Breast epithelium (tissue), 3 donors: ENCODE results near the gene RNF166.

Source experiments
- POLR2A ChIP-seq: fragments of 450-650 bp; IDR thresholded peaks from one replicate; pipeline ENCODE4 v1.6.1; 2016; ENCODE audit warnings: antibody characterized with exemption, mild to moderate bottlenecking, moderate library complexity
- POLR2AphosphoS5 ChIP-seq, 3 donors: sonication (generic); formaldehyde crosslinking; IDR thresholded peaks; one replicate each; pipeline ENCODE4 v1.6.1; 2017; ENCODE audit warnings: antibody characterized with exemption in 3 of 3
- TF ChIP-seq, protein P1 (sequence below), 3 donors: fragments of 450-650 bp; IDR thresholded peaks; one replicate each; pipeline ENCODE4 v1.5.1; 2016 to 2017; ENCODE audit warnings: antibody characterized with exemption in 3 of 3, mild to moderate bottlenecking in 3 of 3, moderate library complexity in 3 of 3

DNA sequence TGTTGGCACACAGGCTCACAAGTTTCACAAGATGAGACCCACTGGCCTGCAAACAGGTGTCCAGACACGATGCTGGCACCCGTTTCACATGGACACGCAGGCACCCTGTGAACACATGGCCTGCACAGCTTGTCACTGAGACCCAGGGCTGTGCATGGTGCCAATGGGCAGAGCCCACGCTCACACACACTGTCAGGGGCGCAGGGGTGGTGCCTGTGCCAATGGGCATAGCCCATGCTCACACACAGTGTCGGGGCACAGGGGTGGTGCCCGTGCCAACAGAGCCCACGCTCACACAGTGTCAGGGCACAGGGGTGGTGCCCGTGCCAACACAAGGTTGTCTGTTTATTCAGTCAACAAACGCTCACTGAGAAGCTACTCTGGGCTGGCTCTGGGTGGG, 29.4 kb upstream of the RNF166 start:
- TF ChIP-seq POLR2A, result no peak
- TF ChIP-seq, protein P1, sequence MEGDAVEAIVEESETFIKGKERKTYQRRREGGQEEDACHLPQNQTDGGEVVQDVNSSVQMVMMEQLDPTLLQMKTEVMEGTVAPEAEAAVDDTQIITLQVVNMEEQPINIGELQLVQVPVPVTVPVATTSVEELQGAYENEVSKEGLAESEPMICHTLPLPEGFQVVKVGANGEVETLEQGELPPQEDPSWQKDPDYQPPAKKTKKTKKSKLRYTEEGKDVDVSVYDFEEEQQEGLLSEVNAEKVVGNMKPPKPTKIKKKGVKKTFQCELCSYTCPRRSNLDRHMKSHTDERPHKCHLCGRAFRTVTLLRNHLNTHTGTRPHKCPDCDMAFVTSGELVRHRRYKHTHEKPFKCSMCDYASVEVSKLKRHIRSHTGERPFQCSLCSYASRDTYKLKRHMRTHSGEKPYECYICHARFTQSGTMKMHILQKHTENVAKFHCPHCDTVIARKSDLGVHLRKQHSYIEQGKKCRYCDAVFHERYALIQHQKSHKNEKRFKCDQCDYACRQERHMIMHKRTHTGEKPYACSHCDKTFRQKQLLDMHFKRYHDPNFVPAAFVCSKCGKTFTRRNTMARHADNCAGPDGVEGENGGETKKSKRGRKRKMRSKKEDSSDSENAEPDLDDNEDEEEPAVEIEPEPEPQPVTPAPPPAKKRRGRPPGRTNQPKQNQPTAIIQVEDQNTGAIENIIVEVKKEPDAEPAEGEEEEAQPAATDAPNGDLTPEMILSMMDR (IDR thresholded peaks at IDR 0.05), result no peak
- no peak for TF ChIP-seq POLR2AphosphoS5 (IDR thresholded peaks at IDR 0.05)
